HuH-7.5 (cell line): ENCODE results near the gene CEP85L.

Source experiments
- DNase-seq: peaks from one replicate; pipeline ENCODE4 v3.0.0; 2011; ENCODE audit warnings: low spot score

The CEP85L gene

DNA sequence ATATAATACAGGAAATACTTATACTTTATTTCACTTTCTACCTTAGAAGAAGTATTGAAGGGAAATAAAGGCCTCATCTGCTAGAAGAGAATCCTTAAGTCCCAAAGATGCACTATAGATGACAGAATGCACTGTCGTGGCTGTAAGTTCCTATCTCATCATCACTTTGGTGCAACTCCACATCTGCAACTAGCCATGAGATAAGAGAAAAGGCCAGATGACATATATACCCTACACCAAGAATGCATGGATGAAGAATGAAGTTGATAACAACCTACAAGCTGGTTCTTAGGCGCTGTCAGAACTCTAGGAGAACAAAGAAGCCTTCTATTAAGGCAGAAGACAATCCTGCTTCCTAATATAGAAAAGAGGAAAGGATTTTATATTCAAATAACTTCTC lies 114.9 kb downstream of the CEP85L start:
- DNase-seq, result no peak

DNA sequence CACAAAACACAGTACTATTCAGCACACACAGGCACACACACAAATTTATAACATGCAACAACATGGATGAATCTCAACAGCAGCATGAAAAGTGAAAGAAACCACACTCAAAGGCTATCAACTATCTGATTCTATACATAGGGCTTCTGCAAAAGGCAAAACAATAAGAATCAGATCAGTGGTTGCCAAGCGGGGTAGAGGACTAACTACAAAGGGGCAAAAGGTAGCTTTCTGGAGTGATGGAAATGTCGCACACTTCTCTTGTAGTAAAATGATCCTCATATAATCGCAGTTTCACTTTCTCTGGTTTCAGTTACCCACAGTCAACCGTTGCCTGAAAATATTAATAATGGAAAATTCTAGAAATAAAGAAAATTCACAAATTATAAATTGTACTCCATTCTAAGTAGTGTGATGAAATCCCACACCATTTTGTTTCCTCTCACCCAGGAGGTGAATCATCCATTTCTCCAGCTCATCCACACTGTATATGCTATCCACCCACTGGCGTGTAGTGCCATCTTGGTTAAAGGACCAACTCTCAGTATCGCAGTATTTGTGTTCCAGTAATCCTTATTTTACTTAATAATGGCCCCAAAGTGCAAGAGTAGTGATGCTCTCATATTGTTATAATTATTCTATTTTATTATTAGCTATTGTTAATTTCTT lies 116.1 kb downstream of the CEP85L start:
- DNase-seq, result no peak

DNA sequence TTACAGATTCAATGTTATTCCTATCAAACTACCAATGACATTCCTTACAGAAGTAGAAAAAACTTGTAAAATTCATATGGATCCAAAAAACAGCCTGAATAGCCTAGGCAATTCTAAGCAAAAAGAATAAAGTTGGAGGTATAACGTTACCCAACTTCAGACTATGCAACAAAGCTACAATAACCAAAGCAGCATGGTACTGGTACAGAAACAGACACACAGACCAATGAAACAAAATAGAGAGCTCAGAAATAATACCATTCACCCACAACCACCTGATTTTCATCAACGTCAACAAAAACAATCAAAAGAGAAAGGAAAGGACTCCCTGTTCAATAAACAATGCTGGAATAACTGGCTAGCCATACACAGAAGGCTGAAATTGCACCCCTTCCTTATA lies 120.4 kb downstream of the CEP85L start:
- DNase-seq, result no peak

DNA sequence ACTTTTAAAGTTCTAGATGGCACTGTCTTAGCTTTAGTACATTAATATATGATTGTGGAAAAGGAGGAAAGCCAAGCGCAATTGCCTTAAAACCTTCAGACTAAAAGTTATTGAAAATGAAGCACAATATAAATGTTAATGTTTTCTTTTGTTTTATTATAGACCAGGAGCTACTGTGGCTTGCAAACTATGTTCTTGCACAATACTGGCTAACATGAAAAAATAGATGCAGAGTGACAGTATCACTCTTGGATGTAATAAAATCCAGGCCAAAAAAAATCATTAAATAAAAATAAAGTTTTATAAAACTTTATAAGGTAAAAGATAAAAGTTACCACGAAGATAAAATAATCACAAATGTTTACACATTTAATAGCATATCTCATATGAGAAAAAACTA lies 121.6 kb downstream of the CEP85L start:
- no peak for DNase-seq

GRCh38 chr6:118528129-118528528 lies 123.3 kb downstream of the CEP85L start:
- no peak for DNase-seq

GRCh38 chr6:118525913-118526780 lies 125.2 kb downstream of the CEP85L start:
- DNase-seq, result no peak

DNA sequence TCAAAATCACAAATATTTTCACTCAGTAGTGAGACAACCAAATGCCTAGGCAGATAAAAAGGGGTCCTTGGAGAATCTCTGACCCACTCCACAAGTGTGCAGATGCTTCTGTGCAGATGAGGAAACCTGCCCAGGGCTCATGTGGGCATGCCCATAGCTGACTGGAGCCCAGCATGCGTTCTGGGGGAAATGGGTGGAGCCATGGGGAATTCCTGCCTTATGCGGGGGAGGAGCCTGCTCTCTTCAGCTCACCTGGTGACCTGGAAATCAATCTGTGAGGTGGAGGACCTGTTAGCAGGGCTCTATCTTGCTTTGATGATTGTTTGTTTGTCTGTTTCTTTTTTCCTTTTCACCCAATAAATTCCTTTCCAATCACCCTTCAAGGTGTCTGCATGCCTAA lies 126.7 kb downstream of the CEP85L start:
- DNase-seq, result no peak

DNA sequence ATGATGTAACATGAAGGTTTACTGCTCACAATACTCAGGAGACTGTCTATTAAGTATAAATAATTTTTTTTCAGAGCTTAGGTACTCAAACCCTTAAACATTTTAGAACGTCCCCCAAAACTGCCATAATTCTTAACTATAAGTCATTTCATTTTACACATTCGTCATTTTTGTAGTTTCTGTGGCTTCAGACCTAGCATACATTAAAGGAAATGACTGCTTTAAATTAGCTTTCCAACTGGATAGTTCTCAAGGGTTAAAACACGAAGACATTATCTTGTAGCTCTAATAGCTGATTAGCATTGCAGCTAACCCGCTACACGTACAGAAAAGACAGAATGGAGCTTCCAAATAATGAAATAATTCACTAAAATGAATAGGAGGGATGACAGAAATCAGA lies 128.2 kb downstream of the CEP85L start:
- DNase-seq, result no peak

- no peak for DNase-seq
These were observed 129.0 kb downstream of the CEP85L start for GRCh38 chr6:118522422-118522821.

DNA sequence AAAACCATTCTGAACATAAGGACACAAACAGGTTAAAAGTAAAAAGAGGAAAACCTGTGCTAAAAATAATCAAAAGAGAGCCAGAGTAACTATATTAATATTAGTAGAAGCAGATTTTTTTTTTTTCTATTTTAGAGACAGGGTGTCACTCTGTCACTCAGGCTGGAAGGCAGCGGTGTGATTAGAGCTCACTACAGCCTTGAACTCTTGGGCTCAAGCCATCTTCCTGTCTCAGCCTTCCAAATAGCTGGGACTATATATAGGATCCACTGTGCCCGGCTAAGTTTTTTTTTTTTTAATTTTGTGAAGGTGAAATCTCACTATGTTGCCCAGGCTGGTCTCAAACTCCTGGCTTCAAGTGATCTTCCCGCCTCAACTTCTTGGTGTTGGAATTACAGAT lies 136.7 kb downstream of the CEP85L start:
- DNase-seq, result no peak

DNA sequence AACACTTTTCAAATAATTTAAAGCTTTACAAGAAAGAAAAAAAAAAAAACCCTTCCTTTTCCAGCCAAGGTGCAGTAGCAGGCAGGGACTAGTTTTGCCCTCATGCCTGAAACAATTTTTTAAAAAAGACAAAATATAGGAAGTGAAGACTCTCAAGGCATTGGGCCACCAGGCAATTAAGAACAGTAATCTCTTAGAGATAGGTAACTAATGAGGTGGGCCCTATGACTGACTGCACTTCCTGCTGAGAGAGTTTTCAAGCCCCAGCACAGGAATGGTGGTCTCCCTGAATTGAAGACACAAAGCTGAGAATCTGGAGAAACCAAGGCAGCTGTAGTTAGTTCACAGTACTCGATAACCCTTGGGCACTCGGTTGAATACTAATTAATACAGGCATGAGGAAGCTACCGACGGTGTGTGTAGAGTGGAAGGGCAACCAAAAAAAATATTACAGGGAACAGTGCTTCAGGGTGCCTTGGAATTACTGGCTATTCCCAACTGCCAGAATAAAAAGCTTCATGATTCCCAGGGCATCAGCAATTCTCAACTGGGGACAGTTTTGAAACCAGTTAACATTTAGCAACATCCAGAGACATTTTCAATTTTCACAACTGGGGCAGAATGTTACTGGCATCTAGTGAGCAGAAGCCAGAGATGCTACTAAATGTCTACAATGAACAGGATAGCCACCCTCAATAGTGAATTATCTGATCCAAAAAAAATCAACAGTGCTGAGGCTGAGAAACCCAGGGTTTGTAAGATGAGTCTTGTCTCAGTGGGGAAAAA lies 139.3 kb downstream of the CEP85L start:
- no peak for DNase-seq

GRCh38 chr6:118509009-118509617 lies 142.3 kb downstream of the CEP85L start:
- DNase-seq, result no peak

DNA sequence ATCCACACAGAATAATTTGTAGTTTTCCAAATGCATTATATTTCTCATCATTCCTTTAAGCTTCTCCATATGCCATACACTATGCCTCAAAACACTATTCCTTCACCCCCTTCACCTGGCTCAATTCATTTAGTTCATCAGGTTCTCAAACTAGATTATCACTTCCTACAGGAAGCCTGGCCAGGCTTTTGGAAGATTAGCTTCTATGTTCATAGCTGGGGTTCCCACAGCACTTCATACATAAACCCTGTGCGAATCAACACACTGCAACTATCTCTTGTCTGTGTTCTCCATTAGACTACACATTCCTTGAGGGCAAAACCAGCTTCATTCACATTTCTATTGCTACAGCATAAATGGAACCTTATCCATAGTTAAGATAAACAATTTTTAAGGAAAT lies 143.8 kb downstream of the CEP85L start:
- no peak for DNase-seq

- no peak for DNase-seq
These were observed 145.2 kb downstream of the CEP85L start for GRCh38 chr6:118506071-118506638.

DNA sequence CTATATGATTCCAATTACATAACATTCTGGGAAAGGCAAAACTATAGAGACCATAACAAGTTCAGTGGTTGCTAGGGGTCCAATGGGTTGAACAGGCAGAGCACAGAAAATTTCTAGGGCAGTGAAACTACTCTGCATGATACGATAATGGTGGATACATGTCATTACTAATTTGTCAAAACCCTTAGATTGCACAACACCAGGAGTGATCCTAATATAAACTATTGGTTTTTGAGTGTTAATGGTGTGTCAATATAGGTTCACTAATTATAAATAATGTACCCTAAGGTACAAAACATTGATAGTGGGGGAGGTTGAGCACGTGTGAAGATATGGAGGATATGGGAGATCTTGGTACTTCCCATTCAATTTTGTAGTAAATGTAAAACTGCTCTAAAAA lies 145.7 kb downstream of the CEP85L start:
- no peak for DNase-seq

GRCh38 chr6:118504611-118505010 lies 146.8 kb downstream of the CEP85L start:
- no peak for DNase-seq

DNA sequence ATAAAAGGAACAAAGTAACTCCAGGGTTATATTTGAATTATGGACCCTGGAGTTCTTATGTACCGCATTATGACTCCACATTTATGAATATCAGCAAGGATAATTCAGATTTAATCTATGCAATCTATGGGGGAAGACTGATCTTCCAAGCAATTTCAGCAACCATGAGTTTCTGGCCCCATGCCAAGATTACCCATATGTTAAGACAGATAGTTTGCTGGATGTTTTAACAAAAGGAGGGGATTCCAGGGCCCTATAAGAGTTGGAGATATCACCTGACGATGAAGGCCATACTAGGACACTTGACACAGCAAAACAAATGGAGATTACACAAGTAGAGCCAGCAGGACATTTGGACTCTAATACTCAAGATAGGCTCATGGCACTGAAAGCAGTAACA lies 149.2 kb downstream of the CEP85L start:
- no peak for DNase-seq

- DNase-seq, result no peak
These were observed 149.6 kb downstream of the CEP85L start for GRCh38 chr6:118501765-118502164.

GRCh38 chr6:118501099-118501498 lies 150.3 kb downstream of the CEP85L start:
- DNase-seq, result no peak

DNA sequence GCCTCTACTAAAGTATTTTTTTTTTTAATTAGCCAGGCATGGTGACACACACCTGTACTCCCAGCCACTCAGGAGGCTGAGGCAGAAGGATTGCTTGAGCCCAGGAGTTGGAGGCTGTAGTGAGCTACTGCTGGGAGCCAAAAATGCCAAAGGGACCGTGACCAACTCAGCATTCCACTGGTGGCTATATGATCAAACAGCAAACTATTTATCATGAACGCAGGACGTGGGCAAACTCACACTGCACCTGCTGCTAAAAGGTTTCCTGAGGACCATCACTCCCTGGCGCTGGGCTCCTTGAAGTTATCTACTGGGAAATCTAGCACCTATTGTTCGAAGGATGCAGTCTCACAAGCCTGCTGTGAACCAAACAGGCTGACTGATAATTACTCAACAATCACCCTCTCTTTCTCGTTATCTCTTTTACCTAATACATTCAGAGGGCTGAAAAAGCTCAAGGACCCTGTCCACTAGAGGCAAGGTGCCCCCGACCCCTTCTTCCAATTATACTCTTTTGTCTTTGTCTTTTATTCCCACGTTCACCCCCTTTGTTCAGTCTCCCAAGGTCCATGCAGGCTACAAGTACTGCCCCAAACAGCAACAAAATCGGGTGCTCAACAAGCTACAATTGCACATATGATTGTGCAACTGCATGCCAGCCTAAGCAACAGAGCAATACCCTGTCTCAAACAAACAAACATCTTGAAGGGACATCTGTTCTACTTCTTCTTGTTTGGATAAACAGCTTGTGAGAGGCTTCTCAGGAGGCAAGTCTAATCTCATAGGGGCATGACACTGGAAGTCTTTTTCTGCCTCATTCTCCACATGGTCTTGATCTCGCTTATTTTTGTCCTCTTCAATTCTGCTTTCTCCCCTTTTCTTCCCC lies 151.0 kb downstream of the CEP85L start:
- no peak for DNase-seq
